ENCODE measurements around the gene CHRNA10.

- TF ChIP-seq POLR2A (IDR thresholded peaks at IDR 0.05; ENCODE audit: low read depth) (no peak), CTCF (IDR thresholded peaks at IDR 0.05) (no peak), EP300 (IDR thresholded peaks at IDR 0.05) (no peak), POLR2AphosphoS5 (IDR thresholded peaks at IDR 0.05) (no peak)
These were observed 36.0 kb upstream of the CHRNA10 start for GRCh38 chr11:3707176-3707575.

Measured in esophagus muscularis mucosa (tissue), 4 donors.